Body of pancreas (tissue), 4 donors: Measurements from ENCODE around the gene BEND3.

Experiments
- POLR2A ChIP-seq, 3 donors: fragments of 450-650 bp; IDR thresholded peaks; one replicate each; pipeline ENCODE4 v1.6.1; 2016; ENCODE audit warnings: antibody characterized with exemption in 3 of 3, mild to moderate bottlenecking in 2 of 3
- TF ChIP-seq, protein P1 (sequence below), 7 experiments: fragments of 450-650 bp in 4 of 7; fragments of 200-600 bp in 3 of 7; sonication (generic) in 3 of 7; IDR thresholded peaks; one replicate each; pipeline ENCODE4 v1.5.1; 2016 to 2019; ENCODE audit warnings: antibody characterized with exemption in 7 of 7

DNA sequence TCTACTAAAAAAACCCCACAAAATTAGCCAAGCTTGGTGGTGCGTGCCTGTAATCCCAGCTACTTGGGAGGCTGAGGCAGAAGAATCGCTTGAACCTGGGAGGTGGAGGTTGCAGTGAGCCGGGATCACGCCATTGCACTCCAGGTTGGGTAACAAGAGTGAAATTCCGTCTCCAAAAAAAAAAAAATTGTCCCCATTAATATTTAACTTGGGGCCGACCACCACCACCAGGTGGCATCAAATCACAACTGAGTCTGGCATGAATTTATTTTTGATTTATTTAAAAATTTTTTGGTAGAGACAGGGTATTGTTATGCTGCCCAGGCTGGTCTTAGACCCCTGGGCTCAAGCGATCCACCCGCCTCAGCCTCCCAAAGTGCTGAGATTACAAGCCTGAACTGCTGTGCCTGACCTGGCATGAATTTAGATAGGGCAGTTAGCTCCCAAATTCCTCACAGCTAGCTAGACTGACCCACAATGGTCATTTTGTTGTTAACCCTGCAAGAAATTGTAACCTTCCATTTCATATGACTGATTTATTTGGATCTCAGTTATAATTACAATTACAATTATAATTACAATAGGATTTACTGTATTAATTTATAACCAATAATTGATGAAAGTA is 17.1 kb upstream of the BEND3 start:
- TF ChIP-seq POLR2A (IDR thresholded peaks at IDR 0.05), result no peak
- TF ChIP-seq, protein P1, sequence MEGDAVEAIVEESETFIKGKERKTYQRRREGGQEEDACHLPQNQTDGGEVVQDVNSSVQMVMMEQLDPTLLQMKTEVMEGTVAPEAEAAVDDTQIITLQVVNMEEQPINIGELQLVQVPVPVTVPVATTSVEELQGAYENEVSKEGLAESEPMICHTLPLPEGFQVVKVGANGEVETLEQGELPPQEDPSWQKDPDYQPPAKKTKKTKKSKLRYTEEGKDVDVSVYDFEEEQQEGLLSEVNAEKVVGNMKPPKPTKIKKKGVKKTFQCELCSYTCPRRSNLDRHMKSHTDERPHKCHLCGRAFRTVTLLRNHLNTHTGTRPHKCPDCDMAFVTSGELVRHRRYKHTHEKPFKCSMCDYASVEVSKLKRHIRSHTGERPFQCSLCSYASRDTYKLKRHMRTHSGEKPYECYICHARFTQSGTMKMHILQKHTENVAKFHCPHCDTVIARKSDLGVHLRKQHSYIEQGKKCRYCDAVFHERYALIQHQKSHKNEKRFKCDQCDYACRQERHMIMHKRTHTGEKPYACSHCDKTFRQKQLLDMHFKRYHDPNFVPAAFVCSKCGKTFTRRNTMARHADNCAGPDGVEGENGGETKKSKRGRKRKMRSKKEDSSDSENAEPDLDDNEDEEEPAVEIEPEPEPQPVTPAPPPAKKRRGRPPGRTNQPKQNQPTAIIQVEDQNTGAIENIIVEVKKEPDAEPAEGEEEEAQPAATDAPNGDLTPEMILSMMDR (IDR thresholded peaks at IDR 0.05), result peak in 5 of 7 experiments; percentile 28 to 54 (median 36)
